Measurements from ENCODE around the gene CACNA1E. TPM values are rescaled to one million over a fixed set of nuclear protein-coding genes. Genes with fewer than 3 reads are reported as not detected.

CACNA1E gene
- total and polyA plus RNA-seq, 2 of the 13 experiments (the other 11 are each of a cell fraction or from before 2014, with no cell fraction given): not detected

DNA sequence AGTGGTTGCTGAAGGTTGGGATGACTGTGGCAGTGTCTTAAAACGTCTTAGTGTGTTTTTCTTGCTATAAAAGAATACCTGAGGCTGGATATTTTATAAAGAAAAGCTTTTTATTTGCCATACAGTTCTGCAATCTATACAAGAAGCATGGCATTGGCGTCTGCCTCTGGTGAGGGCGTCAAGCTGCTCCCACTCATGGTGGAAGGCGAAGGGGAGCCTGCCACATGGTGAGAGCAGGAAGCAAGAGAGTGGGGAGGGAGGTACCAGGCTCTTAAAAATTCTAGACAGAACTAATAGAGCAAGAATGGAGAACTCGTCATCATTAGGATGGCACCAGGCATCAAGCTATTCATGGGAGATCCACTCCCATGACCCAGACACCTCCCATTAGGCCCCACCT, 140.5 kb downstream of the CACNA1E start (continued):
- TF ChIP-seq, protein P1, sequence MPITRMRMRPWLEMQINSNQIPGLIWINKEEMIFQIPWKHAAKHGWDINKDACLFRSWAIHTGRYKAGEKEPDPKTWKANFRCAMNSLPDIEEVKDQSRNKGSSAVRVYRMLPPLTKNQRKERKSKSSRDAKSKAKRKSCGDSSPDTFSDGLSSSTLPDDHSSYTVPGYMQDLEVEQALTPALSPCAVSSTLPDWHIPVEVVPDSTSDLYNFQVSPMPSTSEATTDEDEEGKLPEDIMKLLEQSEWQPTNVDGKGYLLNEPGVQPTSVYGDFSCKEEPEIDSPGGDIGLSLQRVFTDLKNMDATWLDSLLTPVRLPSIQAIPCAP (CRISPR knock-in tag; IDR thresholded peaks at IDR 0.05; ENCODE audit: low read depth): no peak

DNA sequence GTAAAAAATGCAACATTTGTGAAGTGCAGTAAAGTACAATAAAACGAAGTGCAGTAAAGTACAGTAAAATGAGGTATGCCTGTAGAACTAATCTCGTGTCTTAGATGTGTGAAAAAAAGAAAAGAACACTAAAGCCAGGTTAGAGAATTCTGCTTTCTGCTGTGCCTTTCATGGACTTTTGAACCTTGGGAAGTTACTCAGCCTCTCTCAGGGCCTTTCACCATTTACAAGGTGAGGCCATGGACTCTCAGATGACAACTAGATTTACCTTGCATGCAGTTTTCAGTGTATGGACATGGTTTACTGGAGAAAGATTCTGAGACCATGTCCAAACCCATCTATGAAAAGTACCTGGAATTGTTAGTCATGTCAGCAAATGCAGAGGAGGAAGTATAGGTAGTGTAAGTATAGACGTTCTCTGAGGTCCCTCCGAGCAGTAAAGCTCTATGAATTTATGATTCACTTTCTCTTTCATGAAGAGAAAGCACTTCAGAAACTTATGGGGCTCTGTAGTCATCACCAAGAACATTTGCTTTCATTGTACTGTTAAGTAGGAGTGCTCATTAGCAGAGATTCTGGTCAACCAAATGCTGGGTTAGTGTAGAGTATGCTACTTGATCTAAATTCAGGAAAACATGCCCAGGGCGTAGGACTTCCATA, 143.1 kb downstream of the CACNA1E start:
- CTCF ChIA-PET (ENCODE audit: low intra/inter-chr PET ratio, low total read pairs): no interaction called here
- Histone ChIP-seq H3K27me3 (ENCODE audit: control insufficient read depth in 1 of 2, insufficient read depth in 2 of 2, low read length in 2 of 2) (peaks cover 0 to 3% of the 10 kb centered on the region in 2 experiments; a peak in 1 of 5 replicates), H3K4me1 (ENCODE audit: insufficient read depth, low read length) (no peaks in the 10 kb centered on the region), H3K9ac (ENCODE audit: insufficient read depth, low read depth, low read length) (no peak overlapping the region), H3K36me3 (replicated peaks in 1 of 2; ENCODE audit: control insufficient read depth in 1 of 2, insufficient read depth in 2 of 2, low read length in 2 of 2) (no peaks in the 10 kb centered on the region), H3K4me2 (ENCODE audit: low read depth, low read length) (no peak overlapping the region), H2AFZ (ENCODE audit: low read length) (no peak overlapping the region), H3K4me3 (replicated peaks in 1 of 3; ENCODE audit: insufficient read depth in 1 of 3, low read depth in 2 of 3, low read length in 3 of 3) (no peak overlapping the region), H4K20me1 (ENCODE audit: insufficient read depth, low read length) (no peaks in the 10 kb centered on the region), H3K9me3 (ENCODE audit: low read length) (no peaks in the 10 kb centered on the region), H3K27ac (ENCODE audit: extremely low read length, insufficient read depth, low read length) (no peak overlapping the region), H3K79me2 (ENCODE audit: insufficient read depth, low read length) (no peaks in the 10 kb centered on the region)
- WGBS (ENCODE audit: low lambda C conversion rate): 9% methylated on average over 5 of the region's 5 CpGs
- ATAC-seq (no peak), FAIRE-seq (no peak), DNase-seq (ENCODE audit: low spot score) (no peak)
- intact Hi-C loops (cut with micrococcal nuclease; ENCODE audit: unreplicated experiment): no loop called here
- in situ Hi-C loops (cut with HindIII; ENCODE audit: extremely low pct_ligation_motif_present, low pct_unique_long_range_greater_than_20kb): no loop called here
- POLR2A ChIA-PET: no interaction called here
- BruUV-seq (replicated peaks): no TSS peak
- TF ChIP-seq KMT2B (CRISPR knock-in tag; IDR thresholded peaks at IDR 0.05) (no peak), ATF7 (IDR thresholded peaks at IDR 0.05) (no peak), ATF7 (CRISPR knock-in tag; IDR thresholded peaks at IDR 0.05) (no peak), PHF20 (CRISPR knock-in tag; IDR thresholded peaks at IDR 0.05) (no peak), ZNF619 (CRISPR knock-in tag; IDR thresholded peaks at IDR 0.05) (no peak), ZNF367 (CRISPR knock-in tag; IDR thresholded peaks at IDR 0.05; ENCODE audit: borderline replicate concordance) (no peak), NCOA2 (CRISPR knock-in tag; IDR thresholded peaks at IDR 0.05) (no peak), GATAD1 (CRISPR knock-in tag; IDR thresholded peaks at IDR 0.05) (no peak), ZNF205 (CRISPR knock-in tag; IDR thresholded peaks at IDR 0.05) (no peak), ZNF451 (CRISPR knock-in tag; IDR thresholded peaks at IDR 0.05) (no peak), FOXA1 (IDR thresholded peaks at IDR 0.05) (no peak), FOXA1 (CRISPR knock-in tag; IDR thresholded peaks at IDR 0.05) (no peak), HNRNPUL1 (IDR thresholded peaks at IDR 0.05; ENCODE audit: low read depth, low read length) (no peak)
- TF ChIP-seq, protein P2, sequence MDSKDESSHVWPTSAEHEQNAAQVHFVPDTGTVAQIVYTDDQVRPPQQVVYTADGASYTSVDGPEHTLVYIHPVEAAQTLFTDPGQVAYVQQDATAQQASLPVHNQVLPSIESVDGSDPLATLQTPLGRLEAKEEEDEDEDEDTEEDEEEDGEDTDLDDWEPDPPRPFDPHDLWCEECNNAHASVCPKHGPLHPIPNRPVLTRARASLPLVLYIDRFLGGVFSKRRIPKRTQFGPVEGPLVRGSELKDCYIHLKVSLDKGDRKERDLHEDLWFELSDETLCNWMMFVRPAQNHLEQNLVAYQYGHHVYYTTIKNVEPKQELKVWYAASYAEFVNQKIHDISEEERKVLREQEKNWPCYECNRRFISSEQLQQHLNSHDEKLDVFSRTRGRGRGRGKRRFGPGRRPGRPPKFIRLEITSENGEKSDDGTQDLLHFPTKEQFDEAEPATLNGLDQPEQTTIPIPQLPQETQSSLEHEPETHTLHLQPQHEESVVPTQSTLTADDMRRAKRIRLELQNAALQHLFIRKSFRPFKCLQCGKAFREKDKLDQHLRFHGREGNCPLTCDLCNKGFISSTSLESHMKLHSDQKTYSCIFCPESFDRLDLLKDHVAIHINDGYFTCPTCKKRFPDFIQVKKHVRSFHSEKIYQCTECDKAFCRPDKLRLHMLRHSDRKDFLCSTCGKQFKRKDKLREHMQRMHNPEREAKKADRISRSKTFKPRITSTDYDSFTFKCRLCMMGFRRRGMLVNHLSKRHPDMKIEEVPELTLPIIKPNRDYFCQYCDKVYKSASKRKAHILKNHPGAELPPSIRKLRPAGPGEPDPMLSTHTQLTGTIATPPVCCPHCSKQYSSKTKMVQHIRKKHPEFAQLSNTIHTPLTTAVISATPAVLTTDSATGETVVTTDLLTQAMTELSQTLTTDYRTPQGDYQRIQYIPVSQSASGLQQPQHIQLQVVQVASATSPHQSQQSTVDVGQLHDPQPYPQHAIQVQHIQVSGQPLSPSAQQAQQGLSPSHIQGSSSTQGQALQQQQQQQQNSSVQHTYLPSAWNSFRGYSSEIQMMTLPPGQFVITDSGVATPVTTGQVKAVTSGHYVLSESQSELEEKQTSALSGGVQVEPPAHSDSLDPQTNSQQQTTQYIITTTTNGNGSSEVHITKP (CRISPR knock-in tag; IDR thresholded peaks at IDR 0.05; ENCODE audit: low read depth): no peak
- TF ChIP-seq, protein P3, sequence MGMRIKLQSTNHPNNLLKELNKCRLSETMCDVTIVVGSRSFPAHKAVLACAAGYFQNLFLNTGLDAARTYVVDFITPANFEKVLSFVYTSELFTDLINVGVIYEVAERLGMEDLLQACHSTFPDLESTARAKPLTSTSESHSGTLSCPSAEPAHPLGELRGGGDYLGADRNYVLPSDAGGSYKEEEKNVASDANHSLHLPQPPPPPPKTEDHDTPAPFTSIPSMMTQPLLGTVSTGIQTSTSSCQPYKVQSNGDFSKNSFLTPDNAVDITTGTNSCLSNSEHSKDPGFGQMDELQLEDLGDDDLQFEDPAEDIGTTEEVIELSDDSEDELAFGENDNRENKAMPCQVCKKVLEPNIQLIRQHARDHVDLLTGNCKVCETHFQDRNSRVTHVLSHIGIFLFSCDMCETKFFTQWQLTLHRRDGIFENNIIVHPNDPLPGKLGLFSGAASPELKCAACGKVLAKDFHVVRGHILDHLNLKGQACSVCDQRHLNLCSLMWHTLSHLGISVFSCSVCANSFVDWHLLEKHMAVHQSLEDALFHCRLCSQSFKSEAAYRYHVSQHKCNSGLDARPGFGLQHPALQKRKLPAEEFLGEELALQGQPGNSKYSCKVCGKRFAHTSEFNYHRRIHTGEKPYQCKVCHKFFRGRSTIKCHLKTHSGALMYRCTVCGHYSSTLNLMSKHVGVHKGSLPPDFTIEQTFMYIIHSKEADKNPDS (CRISPR knock-in tag; IDR thresholded peaks at IDR 0.05): no peak
- TF ChIP-seq, protein P4, sequence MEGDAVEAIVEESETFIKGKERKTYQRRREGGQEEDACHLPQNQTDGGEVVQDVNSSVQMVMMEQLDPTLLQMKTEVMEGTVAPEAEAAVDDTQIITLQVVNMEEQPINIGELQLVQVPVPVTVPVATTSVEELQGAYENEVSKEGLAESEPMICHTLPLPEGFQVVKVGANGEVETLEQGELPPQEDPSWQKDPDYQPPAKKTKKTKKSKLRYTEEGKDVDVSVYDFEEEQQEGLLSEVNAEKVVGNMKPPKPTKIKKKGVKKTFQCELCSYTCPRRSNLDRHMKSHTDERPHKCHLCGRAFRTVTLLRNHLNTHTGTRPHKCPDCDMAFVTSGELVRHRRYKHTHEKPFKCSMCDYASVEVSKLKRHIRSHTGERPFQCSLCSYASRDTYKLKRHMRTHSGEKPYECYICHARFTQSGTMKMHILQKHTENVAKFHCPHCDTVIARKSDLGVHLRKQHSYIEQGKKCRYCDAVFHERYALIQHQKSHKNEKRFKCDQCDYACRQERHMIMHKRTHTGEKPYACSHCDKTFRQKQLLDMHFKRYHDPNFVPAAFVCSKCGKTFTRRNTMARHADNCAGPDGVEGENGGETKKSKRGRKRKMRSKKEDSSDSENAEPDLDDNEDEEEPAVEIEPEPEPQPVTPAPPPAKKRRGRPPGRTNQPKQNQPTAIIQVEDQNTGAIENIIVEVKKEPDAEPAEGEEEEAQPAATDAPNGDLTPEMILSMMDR (CRISPR knock-in tag; IDR thresholded peaks at IDR 0.05): no peak

Data from HepG2 (cell line).